ENCODE results near the gene CRYBG1.

CRYBG1 gene

GRCh38 chr6:106430466-106430865, 69.9 kb downstream of the CRYBG1 start:
- no peak for DNase-seq

GRCh38 chr6:106431405-106431804, 70.9 kb downstream of the CRYBG1 start:
- DNase-seq = no peak

- no peak for DNase-seq
Observed at GRCh38 chr6:106431972-106432371, 71.5 kb downstream of the CRYBG1 start.

GRCh38 chr6:106434530-106434929, 74.0 kb downstream of the CRYBG1 start:
- no peak for DNase-seq

GRCh38 chr6:106439459-106439858, 78.9 kb downstream of the CRYBG1 start:
- DNase-seq = no peak

GRCh38 chr6:106440546-106440945, 80.0 kb downstream of the CRYBG1 start:
- DNase-seq = no peak

GRCh38 chr6:106442395-106442794, 81.9 kb downstream of the CRYBG1 start:
- no peak for DNase-seq

GRCh38 chr6:106444777-106445507, 84.4 kb downstream of the CRYBG1 start:
- DNase-seq = peak; percentile 19 to 78

GRCh38 chr6:106445508-106445878, 85.0 kb downstream of the CRYBG1 start:
- no peak for DNase-seq

- DNase-seq = peak in 1 of 2 donors; percentile 51
Observed at GRCh38 chr6:106446287-106446885, 85.9 kb downstream of the CRYBG1 start.

GRCh38 chr6:106446983-106447382, 86.5 kb downstream of the CRYBG1 start:
- DNase-seq = no peak

- DNase-seq = peak; percentile 24 to 25
Observed at GRCh38 chr6:106448000-106448426, 87.5 kb downstream of the CRYBG1 start.

GRCh38 chr6:106450653-106451052, 90.1 kb downstream of the CRYBG1 start:
- DNase-seq = no peak

GRCh38 chr6:106451439-106451838, 90.9 kb downstream of the CRYBG1 start:
- DNase-seq = no peak

GRCh38 chr6:106452628-106453027, 92.1 kb downstream of the CRYBG1 start:
- DNase-seq = no peak

- no peak for DNase-seq
Observed at GRCh38 chr6:106453756-106454367, 93.3 kb downstream of the CRYBG1 start.

GRCh38 chr6:106456756-106457155, 96.2 kb downstream of the CRYBG1 start:
- DNase-seq = no peak

GRCh38 chr6:106458021-106458986, 97.8 kb downstream of the CRYBG1 start:
- no peak for DNase-seq

GRCh38 chr6:106460481-106460880, 100.0 kb downstream of the CRYBG1 start:
- DNase-seq = no peak

- no peak for DNase-seq
Observed at GRCh38 chr6:106461084-106461483, 100.6 kb downstream of the CRYBG1 start.

GRCh38 chr6:106462923-106463557, 102.5 kb downstream of the CRYBG1 start:
- DNase-seq = no peak

GRCh38 chr6:106466211-106466610, 105.7 kb downstream of the CRYBG1 start:
- DNase-seq = no peak

GRCh38 chr6:106468935-106469334, 108.4 kb downstream of the CRYBG1 start:
- DNase-seq = no peak

Measured in CD4-positive, alpha-beta T cell treated with Interferon alpha-2 for 1 hour (primary cell).